COLO668 (cell line): ENCODE results near the gene CYSRT1.

Source experiments
- DNase-seq: peaks from one replicate; lab custom pipeline; 2025; ENCODE audit not compliant: unreplicated experiment; lab: John Stamatoyannopoulos, UW

The CYSRT1 gene

GRCh38 chr9:137268538-137269201, 43.7 kb downstream of the CYSRT1 start:
- peak; percentile 63 for DNase-seq

- peak; percentile 63 for DNase-seq
Observed at GRCh38 chr9:137269231-137269772, 44.3 kb downstream of the CYSRT1 start.

- no peak for DNase-seq
Observed at GRCh38 chr9:137270929-137271695, 46.1 kb downstream of the CYSRT1 start.

GRCh38 chr9:137271696-137272076, 46.7 kb downstream of the CYSRT1 start:
- no peak for DNase-seq

- peak; percentile 77 for DNase-seq
Observed at GRCh38 chr9:137272241-137273094, 47.5 kb downstream of the CYSRT1 start.

- peak; percentile 78 for DNase-seq
Observed at GRCh38 chr9:137273095-137273490, 48.1 kb downstream of the CYSRT1 start.

- peak; percentile 88 for DNase-seq
Observed at GRCh38 chr9:137273611-137274320, 48.8 kb downstream of the CYSRT1 start.

- no peak for DNase-seq
Observed at GRCh38 chr9:137275203-137275587, 50.2 kb downstream of the CYSRT1 start.
